IPS DF 6.9 (cell line): ENCODE results near the gene ARHGEF5.

Experiments
- DNase-seq: peaks from one replicate; pipeline ENCODE4 v3.0.0-alpha.2; 2013; ENCODE audit warnings: low read depth, low spot score
- H3K27ac ChIP-seq: one replicate; pipeline ENCODE4 v1.5.1; 2013; ENCODE audit warnings: low read length, control low read depth
- H3K27me3 ChIP-seq: 2 replicates; pipeline ENCODE4 v1.6.1; 2013; ENCODE audit warnings: mild to moderate bottlenecking, low read length; ENCODE audit not compliant: control insufficient read depth, insufficient read depth
- H3K36me3 ChIP-seq: 2 replicates; pipeline ENCODE4 v1.6.1; 2013; ENCODE audit warnings: low read length; ENCODE audit not compliant: control insufficient read depth, insufficient read depth
- H3K4me1 ChIP-seq: 2 replicates; pipeline ENCODE4 v1.6.1; 2013; ENCODE audit warnings: low read length; ENCODE audit not compliant: control insufficient read depth, insufficient read depth
- H3K4me3 ChIP-seq: 2 replicates; pipeline ENCODE4 v1.5.1; 2013; ENCODE audit warnings: mild to moderate bottlenecking, low read length
- H3K9me3 ChIP-seq: 2 replicates; pipeline ENCODE4 v1.6.1; 2013; ENCODE audit warnings: low read length, inconsistent platforms; ENCODE audit not compliant: control insufficient read depth, insufficient read depth
- WGBS: extraction: QIAGEN DNeasy Blood & Tissue Kit; methylation state at CpG from one replicate; pipeline ENCODE4 v1.1.7; 2013; ENCODE audit warnings: mixed read lengths, missing lambda C conversion rate; ENCODE audit not compliant: insufficient read length, insufficient coverage; 5-methylcytosine and 5-hydroxymethylcytosine counted together

The ARHGEF5 gene

DNA sequence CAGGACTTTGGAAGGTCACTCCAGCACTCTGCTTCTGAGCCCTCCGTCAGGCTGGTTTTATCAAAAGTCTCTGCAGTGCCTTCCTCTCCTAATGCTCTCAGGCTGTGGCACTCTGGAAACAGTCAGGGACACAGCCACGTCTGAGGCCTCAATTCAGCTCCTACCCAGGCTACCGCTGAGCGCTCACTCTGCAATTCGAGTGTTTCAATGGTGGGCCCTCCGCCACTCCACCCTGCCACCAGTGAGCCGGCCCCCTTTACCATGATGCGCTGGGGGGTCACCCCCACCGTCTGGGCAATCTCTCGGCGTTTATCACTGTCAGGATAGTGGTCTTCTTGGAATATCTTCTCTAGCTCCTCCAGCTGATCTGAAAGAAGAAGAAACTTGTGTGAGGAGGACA lies 44.7 kb downstream of the ARHGEF5 start:
- Histone ChIP-seq H3K27me3 (no peaks in the 10 kb centered on the region), H3K27ac (no peak overlapping the region), H3K4me3 (no peak overlapping the region), H3K36me3 (no peaks in the 10 kb centered on the region), H3K9me3 (no peaks in the 10 kb centered on the region), H3K4me1 (no peaks in the 10 kb centered on the region)
- no peak for DNase-seq
- no CpG with 5 or more reads among the region's 11 CpGs for WGBS

- H3K4me1 ChIP-seq = no peaks in the 10 kb centered on the region
- no peaks in the 10 kb centered on the region for H3K9me3 ChIP-seq
- no peak overlapping the region for H3K4me3 ChIP-seq
- H3K36me3 ChIP-seq = no peaks in the 10 kb centered on the region
- no peak overlapping the region for H3K27ac ChIP-seq
- no peak for DNase-seq
- no CpG with 5 or more reads among the region's 5 CpGs for WGBS
- no peaks in the 10 kb centered on the region for H3K27me3 ChIP-seq
Observed at GRCh38 chr7:144401490-144401889, 46.3 kb downstream of the ARHGEF5 start.

DNA sequence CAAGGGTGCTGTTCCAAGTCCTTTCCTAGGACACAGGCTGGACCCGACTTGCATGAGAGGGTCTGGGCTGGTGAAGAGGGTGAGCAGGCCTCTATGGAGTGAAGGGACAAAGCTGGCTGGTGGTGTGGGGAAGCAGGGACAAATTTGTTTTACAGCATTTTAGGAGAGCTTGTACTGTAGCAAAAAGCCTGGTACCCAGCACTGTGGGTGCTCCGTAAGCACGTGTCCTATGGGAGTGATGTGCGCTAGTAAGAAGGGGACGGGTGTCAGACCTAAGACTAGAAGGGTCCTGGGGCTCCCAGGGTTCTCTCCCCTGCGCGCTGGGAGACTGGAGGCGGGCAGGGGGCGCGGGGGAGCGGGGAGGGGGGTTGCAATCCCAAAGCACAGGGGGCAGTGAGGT lies 47.9 kb downstream of the ARHGEF5 start:
- Histone ChIP-seq H3K9me3 (no peaks in the 10 kb centered on the region), H3K27ac (no peak overlapping the region), H3K4me1 (no peaks in the 10 kb centered on the region), H3K27me3 (no peaks in the 10 kb centered on the region), H3K4me3 (no peak overlapping the region), H3K36me3 (no peaks in the 10 kb centered on the region)
- DNase-seq = no peak
- no CpG with 5 or more reads among the region's 11 CpGs for whole genome bisulfite sequencing

GRCh38 chr7:144403649-144404061 lies 48.5 kb downstream of the ARHGEF5 start, which contains the start of gene NOBOX:
Gene NOBOX (minus strand): TSS chr7:144403693.
- Histone ChIP-seq H3K4me1 (no peaks in the 10 kb centered on the region), H3K4me3 (no peak within 1 kb of the TSS), H3K27ac (no peak within 1 kb of the TSS), H3K36me3 (no peaks in the 10 kb centered on the region), H3K27me3 (no peaks in the 10 kb centered on the region), H3K9me3 (no peaks in the 10 kb centered on the region)
- WGBS = no CpG with 5 or more reads among the region's 39 CpGs
- no peak for DNase-seq

DNA sequence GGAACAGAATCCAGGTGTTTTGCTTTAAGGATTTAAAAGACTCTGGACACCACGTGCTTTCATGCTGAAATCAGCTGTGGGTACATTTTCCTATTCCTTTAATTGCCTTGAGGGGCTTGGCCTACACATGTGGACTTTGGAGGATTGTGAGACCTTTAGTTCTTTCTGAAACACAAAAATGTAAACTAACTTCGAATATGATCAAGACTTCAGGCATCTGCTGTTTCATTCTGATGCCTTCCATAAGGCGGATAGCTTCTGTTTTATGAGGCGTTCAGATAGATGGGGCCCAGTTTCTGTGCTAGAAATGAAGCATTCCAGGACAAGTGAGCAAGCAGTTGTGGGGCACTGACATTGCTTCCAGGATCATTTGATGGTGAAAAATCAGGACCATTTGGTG lies 49.7 kb downstream of the ARHGEF5 start:
- no peaks in the 10 kb centered on the region for H3K27me3 ChIP-seq
- no peak overlapping the region for H3K27ac ChIP-seq
- no peak for DNase-seq
- H3K36me3 ChIP-seq = no peaks in the 10 kb centered on the region
- no peak overlapping the region for H3K4me3 ChIP-seq
- no peaks in the 10 kb centered on the region for H3K9me3 ChIP-seq
- WGBS = no CpG with 5 or more reads among the region's 4 CpGs
- H3K4me1 ChIP-seq = no peaks in the 10 kb centered on the region

DNA sequence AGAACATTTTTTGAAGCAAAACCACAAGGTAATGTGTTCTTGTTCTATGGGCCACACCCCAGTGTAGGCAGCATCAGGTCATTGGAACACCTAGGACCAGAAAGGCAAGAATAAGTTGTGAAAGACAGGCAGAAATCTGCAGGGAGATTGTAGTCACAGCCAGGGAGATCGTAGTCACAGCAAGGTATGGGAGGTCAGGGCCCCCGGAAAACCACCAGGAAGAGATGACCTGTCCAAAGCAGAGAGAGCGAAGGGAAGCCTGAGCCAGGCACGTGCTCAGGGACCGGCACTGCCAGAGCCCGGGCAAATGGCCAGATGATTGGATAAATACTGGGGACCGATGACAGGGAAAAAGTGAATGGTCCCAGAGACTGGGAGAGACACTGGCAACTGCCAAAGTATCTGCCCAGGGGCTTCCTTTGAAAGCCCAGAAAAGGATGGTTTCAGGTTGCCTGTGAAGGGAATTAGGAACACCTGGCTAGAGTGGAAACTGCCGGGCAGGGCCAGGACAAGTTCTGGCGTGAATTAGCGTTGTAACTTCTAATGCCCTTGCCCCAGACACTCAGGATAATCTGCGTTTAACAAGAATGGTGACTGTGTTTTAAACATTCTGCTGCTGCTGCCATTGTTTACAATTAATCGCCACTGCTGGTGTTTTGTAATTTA lies 52.2 kb downstream of the ARHGEF5 start:
- Histone ChIP-seq H3K4me3 (no peak overlapping the region), H3K4me1 (no peaks in the 10 kb centered on the region), H3K27me3 (no peaks in the 10 kb centered on the region), H3K27ac (no peak overlapping the region), H3K9me3 (no peaks in the 10 kb centered on the region), H3K36me3 (no peaks in the 10 kb centered on the region)
- WGBS = no CpG with 5 or more reads among the region's 12 CpGs
- DNase-seq = no peak

DNA sequence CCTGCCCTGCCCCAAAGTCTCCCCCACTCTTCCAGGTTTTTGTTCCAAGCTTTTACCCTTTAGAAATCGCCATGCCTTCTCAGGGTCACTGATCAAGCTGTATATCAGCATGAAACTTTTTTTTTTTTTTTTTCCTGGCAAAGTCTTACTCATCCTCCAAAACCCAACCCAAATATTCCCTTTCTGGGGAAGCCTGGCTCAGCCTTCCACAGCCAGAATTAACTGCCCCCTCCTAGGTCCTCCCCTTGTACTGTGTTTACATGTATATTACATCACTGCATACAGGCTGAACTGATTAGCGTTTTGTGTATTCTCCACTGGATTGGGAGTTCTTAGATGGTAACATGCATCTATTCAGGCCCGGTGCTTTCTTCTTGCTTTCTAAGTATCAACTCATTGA lies 52.9 kb downstream of the ARHGEF5 start:
- Histone ChIP-seq H3K4me1 (no peaks in the 10 kb centered on the region), H3K9me3 (no peaks in the 10 kb centered on the region), H3K27me3 (no peaks in the 10 kb centered on the region), H3K36me3 (no peaks in the 10 kb centered on the region), H3K4me3 (no peak overlapping the region), H3K27ac (no peak overlapping the region)
- no peak for DNase-seq
- no CpG with 5 or more reads among the region's 3 CpGs for WGBS

DNA sequence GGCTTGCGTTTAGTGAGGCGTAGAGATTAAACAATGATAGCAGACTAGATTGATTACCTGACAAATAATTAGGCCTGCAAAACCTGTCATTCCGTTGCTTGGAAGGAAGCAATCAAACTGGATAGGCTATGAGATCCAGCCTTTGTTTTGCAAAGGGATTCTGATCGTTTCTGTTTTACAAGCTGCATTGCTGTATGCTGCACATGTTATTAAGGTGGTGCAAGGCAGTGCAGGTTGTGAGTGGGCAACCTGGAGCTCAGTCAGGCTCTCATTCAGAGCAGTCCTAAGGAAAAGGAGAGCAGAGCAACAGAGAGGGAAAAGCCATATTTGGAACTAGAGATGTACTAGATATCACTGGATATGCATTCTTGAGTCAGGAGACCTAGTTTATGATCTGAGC lies 55.2 kb downstream of the ARHGEF5 start:
- H3K27ac ChIP-seq = no peak overlapping the region
- no peaks in the 10 kb centered on the region for H3K27me3 ChIP-seq
- WGBS = no CpG with 5 or more reads among the region's 4 CpGs

DNA sequence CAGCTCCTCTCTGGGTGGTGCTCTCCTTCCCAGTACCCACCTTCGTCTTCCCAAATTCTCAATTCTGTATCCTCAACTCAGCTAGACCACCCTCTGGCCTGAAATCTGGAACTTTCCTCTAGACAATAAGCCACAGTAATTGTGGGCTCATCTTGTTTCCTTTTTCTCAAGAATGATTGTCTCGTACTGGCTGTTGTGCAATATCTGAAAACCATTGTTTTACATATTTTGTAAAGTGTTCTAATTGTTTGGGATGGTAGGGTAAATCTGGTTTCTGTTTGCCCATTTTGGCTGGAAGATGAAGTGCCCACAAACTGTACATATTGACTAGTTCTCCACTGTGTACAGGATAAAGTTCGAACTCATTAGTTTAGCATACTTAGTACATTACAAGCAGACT lies 59.6 kb downstream of the ARHGEF5 start:
- Histone ChIP-seq H3K9me3 (no peaks in the 10 kb centered on the region), H3K27me3 (no peaks in the 10 kb centered on the region), H3K27ac (no peak overlapping the region), H3K4me1 (no peaks in the 10 kb centered on the region), H3K4me3 (no peak overlapping the region), H3K36me3 (peaks cover 2% of the 10 kb centered on the region; the same call in 1 of the 2 replicates)
- WGBS = no CpG with 5 or more reads among the region's 3 CpGs
- no peak for DNase-seq

More for the DNA sequence above, 55.2 kb downstream of the ARHGEF5 start:
- Histone ChIP-seq H3K9me3 (no peaks in the 10 kb centered on the region), H3K36me3 (no peaks in the 10 kb centered on the region), H3K4me3 (no peak overlapping the region), H3K4me1 (no peaks in the 10 kb centered on the region)
- DNase-seq = no peak

GRCh38 chr7:144415858-144416257 lies 60.7 kb downstream of the ARHGEF5 start:
- Histone ChIP-seq H3K27me3 (no peaks in the 10 kb centered on the region), H3K36me3 (peaks cover 2% of the 10 kb centered on the region; the same call in 1 of the 2 replicates), H3K27ac (no peak overlapping the region), H3K4me1 (no peaks in the 10 kb centered on the region), H3K9me3 (no peaks in the 10 kb centered on the region), H3K4me3 (no peak overlapping the region)
- no peak for DNase-seq

DNA sequence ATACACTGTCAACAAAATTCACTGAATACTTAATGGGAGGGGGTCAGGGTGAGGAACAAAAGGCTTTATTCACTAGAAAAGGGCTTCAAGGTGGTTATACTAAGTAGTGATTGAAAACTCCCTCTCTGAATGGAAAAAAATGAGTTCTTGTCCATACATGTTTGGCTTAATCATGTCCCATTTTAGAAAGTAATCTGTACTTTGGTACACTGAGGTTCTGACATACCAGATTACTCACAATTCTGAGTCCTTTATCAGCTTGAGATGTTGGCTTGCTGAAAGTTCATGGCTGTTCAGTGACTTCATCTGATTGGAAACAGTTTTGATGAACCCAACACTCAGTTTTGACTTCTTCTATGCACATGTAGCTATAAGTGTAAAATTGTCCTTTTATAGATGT lies 61.1 kb downstream of the ARHGEF5 start:
- Histone ChIP-seq H3K27ac (no peak overlapping the region), H3K4me1 (no peaks in the 10 kb centered on the region), H3K9me3 (no peaks in the 10 kb centered on the region), H3K27me3 (no peaks in the 10 kb centered on the region), H3K36me3 (peaks cover 2% of the 10 kb centered on the region; the same call in 1 of the 2 replicates), H3K4me3 (no peak overlapping the region)
- DNase-seq = no peak
